ENCODE results near the gene CEBPA.

GRCh38 chr19:33301900-33302174 lies 497 bp downstream of the CEBPA start:
- no peak for TF ChIP-seq CTCF (IDR thresholded peaks at IDR 0.05)
- no peak for TF ChIP-seq POLR2A (IDR thresholded peaks at IDR 0.05)
